NCI-H2196 (cell line): ENCODE results near the gene RNASE7.

ENCODE experiments used
- DNase-seq: peaks from one replicate; lab custom pipeline; 2025; ENCODE audit not compliant: unreplicated experiment; lab: John Stamatoyannopoulos, UW

Gene RNASE7

GRCh38 chr14:21084998-21085853, 43.1 kb downstream of the RNASE7 start:
- DNase-seq, result peak; percentile 23

GRCh38 chr14:21086908-21087293, 44.7 kb downstream of the RNASE7 start:
- DNase-seq, result no peak

DNA sequence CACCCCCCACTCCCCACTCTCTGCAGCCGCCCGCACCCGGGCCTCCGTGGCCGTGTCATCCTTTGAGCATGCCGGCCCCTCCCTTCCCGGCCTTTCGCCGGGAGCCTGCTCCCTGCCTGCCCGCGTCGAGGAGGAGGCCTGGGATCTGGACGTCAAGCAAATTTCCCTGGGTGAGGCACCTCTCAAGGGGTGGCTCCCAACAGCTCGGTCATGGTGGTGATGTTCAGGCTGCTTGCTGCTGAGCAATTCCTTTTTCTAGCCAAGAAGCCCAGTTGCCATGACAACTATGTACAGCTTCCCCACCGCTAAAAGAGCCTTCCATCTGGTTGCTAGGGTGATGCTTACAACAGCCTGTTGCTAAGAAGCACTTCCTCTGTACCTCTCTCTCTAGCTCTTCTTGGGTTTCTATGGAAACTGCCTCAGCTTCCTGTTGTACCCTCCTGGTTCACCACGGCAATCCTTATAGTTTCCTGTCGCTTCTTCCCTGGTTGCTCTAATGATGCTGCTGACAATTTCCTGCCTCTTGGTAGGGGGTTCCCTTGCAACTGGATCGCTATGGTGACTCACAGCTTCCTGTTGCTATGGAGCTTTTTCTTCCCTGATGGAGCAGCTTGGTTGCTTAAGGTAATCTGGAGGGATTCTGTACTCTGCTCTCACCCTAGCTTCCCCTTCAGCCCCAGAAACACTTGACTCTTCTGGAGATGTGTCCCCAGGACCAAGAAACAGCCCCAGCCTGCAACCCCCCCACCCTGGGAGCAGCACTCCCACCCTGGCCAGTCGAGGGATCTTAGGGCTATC, 45.3 kb downstream of the RNASE7 start:
- DNase-seq, result peak; percentile 77

DNA sequence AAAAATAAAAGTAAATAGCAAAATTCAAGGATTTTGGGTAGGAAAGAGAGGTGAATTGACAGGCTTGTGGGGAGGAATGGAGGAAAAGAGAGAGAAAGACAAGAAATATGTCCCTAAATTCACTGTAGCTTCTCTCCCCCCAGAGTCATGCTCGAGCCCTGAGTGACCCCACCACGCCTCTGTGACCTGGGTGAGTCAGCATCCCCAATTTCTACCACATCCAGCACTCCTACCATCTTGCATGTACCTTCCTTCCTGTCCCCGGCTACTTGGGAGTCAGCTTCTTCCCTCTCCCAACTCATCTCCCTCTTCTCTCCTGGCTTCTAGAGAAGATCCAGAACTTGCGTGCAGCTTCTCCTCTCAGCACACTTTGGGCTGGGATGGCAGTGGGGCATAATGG, 46.5 kb downstream of the RNASE7 start:
- DNase-seq, result no peak

- no peak for DNase-seq
Observed at GRCh38 chr14:21089271-21089670, 47.1 kb downstream of the RNASE7 start.

DNA sequence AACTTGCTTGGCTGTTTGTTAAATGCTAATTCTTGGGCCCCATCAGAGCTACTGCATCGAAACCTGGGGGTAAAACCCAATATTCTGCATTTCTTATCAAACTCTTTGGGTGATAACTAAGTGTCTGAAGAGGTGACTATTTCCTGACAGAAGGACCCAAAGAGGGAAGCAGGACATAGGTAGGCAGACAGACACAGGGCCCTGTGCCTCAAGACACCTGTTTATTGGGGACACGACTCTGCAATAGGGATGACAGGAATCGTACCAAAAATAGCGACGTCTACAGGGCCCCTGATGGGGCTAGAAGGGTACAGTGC, 47.7 kb downstream of the RNASE7 start:
- DNase-seq, result no peak

GRCh38 chr14:21090194-21090939, 48.2 kb downstream of the RNASE7 start:
- DNase-seq, result no peak

DNA sequence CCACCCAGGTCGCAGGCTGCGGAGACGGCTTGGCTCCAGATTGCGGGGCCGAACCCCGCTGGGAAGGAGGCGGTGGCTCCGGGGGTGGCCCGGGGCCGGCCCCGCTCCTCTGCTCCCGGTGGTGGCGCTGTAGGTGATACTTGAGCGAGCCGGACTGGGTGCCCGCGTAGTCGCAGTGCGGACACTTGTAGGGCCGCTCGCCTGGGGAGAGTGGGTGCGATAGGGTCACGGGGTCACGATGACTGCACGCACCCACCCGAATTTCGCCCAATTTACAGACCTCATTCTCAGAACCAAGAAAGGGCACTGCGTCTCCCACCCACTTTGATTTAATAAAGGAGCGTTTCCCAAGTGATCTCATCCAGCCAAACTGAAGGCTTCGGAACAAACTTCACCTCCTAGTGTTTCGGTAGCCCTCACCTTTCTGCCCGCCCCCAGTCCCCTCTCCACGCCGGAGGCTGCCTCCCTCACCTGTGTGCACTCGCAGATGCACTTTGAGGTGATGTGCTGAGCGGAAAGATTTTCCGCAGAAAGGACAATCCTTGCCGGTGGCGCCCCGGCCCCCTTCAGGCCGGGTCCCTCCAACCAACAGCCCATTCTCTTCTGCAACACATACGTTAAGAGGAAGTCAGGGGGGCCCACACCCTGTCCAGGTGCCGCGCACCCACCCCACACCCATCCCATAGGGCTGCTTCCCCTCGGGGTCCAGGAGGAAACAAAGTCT, 48.9 kb downstream of the RNASE7 start:
- no peak for DNase-seq

DNA sequence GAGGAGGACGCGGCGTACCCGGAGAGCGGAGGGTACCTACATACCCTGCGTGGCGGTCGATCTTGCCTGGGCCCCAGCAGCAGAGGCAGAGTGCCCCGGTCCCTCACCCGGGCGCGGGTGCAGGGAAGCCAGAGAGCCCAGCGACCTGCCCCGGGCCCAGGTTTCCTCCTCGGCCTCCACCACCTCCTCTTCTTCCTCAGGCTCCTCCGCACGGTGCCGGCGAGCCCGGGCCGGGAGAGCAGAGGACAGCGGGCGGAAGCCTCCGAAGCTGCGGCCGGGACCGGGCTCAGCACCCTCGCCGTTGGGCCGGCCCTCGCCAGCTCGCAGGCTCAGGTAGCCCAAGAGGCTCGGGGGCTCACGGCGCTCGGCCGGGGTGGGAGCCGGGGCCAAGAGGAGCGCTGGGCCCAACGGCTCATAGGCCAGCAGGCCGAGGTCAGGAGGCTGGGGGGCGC, 49.7 kb downstream of the RNASE7 start:
- DNase-seq, result no peak

- DNase-seq, result peak; percentile 42
Observed at GRCh38 chr14:21092273-21093011, 50.3 kb downstream of the RNASE7 start.

DNA sequence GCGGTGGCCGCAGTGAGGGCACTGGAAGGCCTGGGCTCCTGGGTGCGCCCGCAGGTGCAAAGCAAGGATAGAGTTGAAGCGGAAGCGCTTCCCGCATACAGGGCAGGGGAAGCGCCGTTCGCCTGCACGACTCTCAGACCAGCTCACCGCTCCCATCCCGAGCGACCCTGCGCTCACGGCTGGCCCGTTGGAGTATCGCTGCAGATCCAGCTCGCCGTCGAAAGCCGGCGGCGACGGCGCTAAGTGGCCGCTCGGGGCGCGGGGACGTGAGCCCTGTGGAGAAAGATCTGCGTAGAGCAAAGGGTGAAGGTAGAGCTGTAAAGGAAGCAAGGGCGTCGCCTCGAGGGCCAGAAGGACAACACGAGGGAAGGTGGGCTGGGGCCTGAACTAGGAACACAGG, 50.9 kb downstream of the RNASE7 start:
- no peak for DNase-seq
